H9 (cell line): Measurements from ENCODE around the gene SFMBT2. TPM values are rescaled to one million over a fixed set of nuclear protein-coding genes. Genes with fewer than 3 reads are reported as not detected.

Source experiments
- DNase-seq: peaks from one replicate; pipeline ENCODE4 v3.0.0-alpha.2; 2017
- H2AFZ ChIP-seq: one replicate; pipeline ENCODE4 v1.6.1; 2013; ENCODE audit warnings: mild to moderate bottlenecking, low read length, control low read depth, moderate library complexity
- H2AK5ac ChIP-seq: 2 replicates; pipeline ENCODE4 v1.6.1; 2013; ENCODE audit warnings: low read length, control low read depth, mixed read lengths; ENCODE audit not compliant: insufficient read length
- H2BK120ac ChIP-seq: one replicate; pipeline ENCODE4 v1.6.1; 2013; ENCODE audit warnings: low read depth, mild to moderate bottlenecking, low read length, control low read depth, inconsistent platforms; ENCODE audit not compliant: poor library complexity, severe bottlenecking
- H2BK12ac ChIP-seq: 2 replicates; pipeline ENCODE4 v1.6.1; 2013; ENCODE audit warnings: low read length, control low read depth, mixed read lengths, low read depth; ENCODE audit not compliant: insufficient read length
- H2BK15ac ChIP-seq: 2 replicates; pipeline ENCODE4 v1.6.1; 2013; ENCODE audit warnings: low read depth, low read length, control low read depth
- H2BK20ac ChIP-seq: one replicate; pipeline ENCODE4 v1.6.1; 2013; ENCODE audit warnings: low read depth, mild to moderate bottlenecking, low read length, control low read depth, inconsistent platforms; ENCODE audit not compliant: poor library complexity, severe bottlenecking
- H2BK5ac ChIP-seq: 2 replicates; pipeline ENCODE4 v1.6.1; 2013; ENCODE audit warnings: low read length, control low read depth, mixed read lengths; ENCODE audit not compliant: insufficient read length
- H3K14ac ChIP-seq: 2 replicates; pipeline ENCODE4 v1.6.1; 2013; ENCODE audit warnings: low read length, control low read depth; ENCODE audit not compliant: insufficient read depth
- H3K18ac ChIP-seq: 2 replicates; pipeline ENCODE4 v1.6.1; 2013; ENCODE audit warnings: low read depth, mild to moderate bottlenecking, mixed read lengths, low read length, control low read depth; ENCODE audit not compliant: insufficient read length
- H3K23ac ChIP-seq: 2 replicates; pipeline ENCODE4 v1.6.1; 2013; ENCODE audit warnings: low read length, control low read depth, mixed read lengths, low read depth; ENCODE audit not compliant: insufficient read length
- H3K23me2 ChIP-seq: 2 replicates; pipeline ENCODE4 v1.6.1; 2013; ENCODE audit warnings: low read depth, mild to moderate bottlenecking, mixed read lengths, low read length, control low read depth; ENCODE audit not compliant: insufficient read length, poor library complexity, severe bottlenecking
- H3K27ac ChIP-seq: 2 replicates; pipeline ENCODE4 v1.5.1; 2013; ENCODE audit warnings: low read length, control low read depth, mixed read lengths, low read depth; ENCODE audit not compliant: insufficient read length
- H3K27me3 ChIP-seq: 2 replicates; pipeline ENCODE4 v1.6.1; 2013; ENCODE audit warnings: low read length, control low read depth, inconsistent platforms; ENCODE audit not compliant: insufficient read depth
- H3K4ac ChIP-seq: 2 replicates; pipeline ENCODE4 v1.6.1; 2013; ENCODE audit warnings: low read depth, mild to moderate bottlenecking, control low read depth, inconsistent platforms, low read length, moderate library complexity
- H3K4me1 ChIP-seq: 2 replicates; pipeline ENCODE4 v1.6.1; 2013; ENCODE audit warnings: low read length, control low read depth, inconsistent platforms; ENCODE audit not compliant: insufficient read depth
- H3K4me2 ChIP-seq: 2 replicates; pipeline ENCODE4 v1.6.1; 2013; ENCODE audit warnings: low read length, control low read depth, mixed read lengths; ENCODE audit not compliant: insufficient read length, insufficient read depth
- H3K56ac ChIP-seq: 2 replicates; pipeline ENCODE4 v1.6.1; 2013; ENCODE audit warnings: low read depth, mild to moderate bottlenecking, mixed read lengths, low read length, control low read depth; ENCODE audit not compliant: insufficient read length
- H3K79me1 ChIP-seq: 2 replicates; pipeline ENCODE4 v1.6.1; 2013; ENCODE audit warnings: low read depth, mild to moderate bottlenecking, moderate library complexity, low read length, control low read depth, inconsistent platforms; ENCODE audit not compliant: insufficient read depth, poor library complexity, severe bottlenecking
- H3K79me2 ChIP-seq: 2 replicates; pipeline ENCODE4 v1.6.1; 2013; ENCODE audit warnings: low read length, control low read depth, inconsistent platforms; ENCODE audit not compliant: insufficient read depth
- H3K9ac ChIP-seq: 2 replicates; pipeline ENCODE4 v1.6.1; 2013; ENCODE audit warnings: low read length, control low read depth, mixed read lengths; ENCODE audit not compliant: insufficient read length; ENCODE audit errors: extremely low read depth
- H3K9me3 ChIP-seq: one replicate; pipeline ENCODE4 v1.6.1; 2013; ENCODE audit warnings: low read depth, low read length, inconsistent platforms; ENCODE audit not compliant: control insufficient read depth
- H3T11ph ChIP-seq: one replicate; pipeline ENCODE4 v1.6.1; 2013; ENCODE audit warnings: mild to moderate bottlenecking, low read length, control low read depth, inconsistent platforms
- H4K20me1 ChIP-seq: one replicate; pipeline ENCODE4 v1.6.1; 2013; ENCODE audit not compliant: control insufficient read depth, insufficient read length, insufficient read depth
- H4K5ac ChIP-seq: 2 replicates; pipeline ENCODE4 v1.6.1; 2013; ENCODE audit warnings: low read depth, mild to moderate bottlenecking, mixed read lengths, low read length, control low read depth; ENCODE audit not compliant: insufficient read length
- H4K8ac ChIP-seq: replicated peaks from 2 replicates; pipeline ENCODE4 v1.6.1; 2013; ENCODE audit warnings: low read length, control low read depth, mixed read lengths, low read depth; ENCODE audit not compliant: insufficient read length
- H4K91ac ChIP-seq: 2 replicates; pipeline ENCODE4 v1.6.1; 2013; ENCODE audit warnings: low read depth, mild to moderate bottlenecking, moderate library complexity, mixed read lengths, low read length, control low read depth; ENCODE audit not compliant: insufficient read length
- H3K27ac Mint-ChIP-seq, 3 experiments: 2 replicates in 2 of 3; 3 replicates in 1 of 3; pipeline ENCODE4 v1.8.0; 2020 to 2021; ENCODE audit warnings: mixed read lengths in 3 of 3, mild to moderate bottlenecking in 1 of 3, moderate library complexity in 1 of 3
- H3K27me3 Mint-ChIP-seq: 2 replicates; pipeline ENCODE4 v1.8.0; 2021; ENCODE audit warnings: low read depth, mild to moderate bottlenecking, moderate library complexity, mixed read lengths
- H3K36me3 Mint-ChIP-seq, 3 experiments: 2 replicates in 2 of 3; 3 replicates in 1 of 3; pipeline ENCODE4 v1.8.0; 2020 to 2021; ENCODE audit warnings: low read depth in 3 of 3, mixed read lengths in 3 of 3; ENCODE audit not compliant: insufficient read depth in 1 of 3
- H3K4me1 Mint-ChIP-seq, 2 experiments: 2 replicates each; pipeline ENCODE4 v1.8.0; 2020; ENCODE audit warnings: mixed read lengths in 2 of 2
- H3K4me3 Mint-ChIP-seq, 2 experiments: 2 replicates in 1 of 2; 3 replicates in 1 of 2; pipeline ENCODE4 v1.8.0; 2020 to 2021; ENCODE audit warnings: mild to moderate bottlenecking in 2 of 2, mixed read lengths in 2 of 2, moderate library complexity in 1 of 2
- H3K9me3 Mint-ChIP-seq, 2 experiments: 2 replicates in 1 of 2; 3 replicates in 1 of 2; pipeline ENCODE4 v1.8.0; 2020; ENCODE audit warnings: mild to moderate bottlenecking in 2 of 2, mixed read lengths in 2 of 2, moderate library complexity in 1 of 2
- WGBS: extraction: QIAGEN DNeasy Blood & Tissue Kit; methylation state at CpG from one replicate; pipeline ENCODE4 v1.1.7; 2013; ENCODE audit warnings: missing lambda C conversion rate, low lambda C conversion rate, mixed read lengths; ENCODE audit not compliant: insufficient read length; ENCODE audit errors: extremely low coverage; 5-methylcytosine and 5-hydroxymethylcytosine counted together
- total RNA-seq: library from RNA; stranded (reverse); gene quantifications from 2 replicates; pipeline ENCODE4 v1.2.1, GENCODE V29; 2021
- TF ChIP-seq, protein P1 (sequence below): fragments of 200-600 bp; sonication (generic); conservative IDR thresholded peaks from 3 replicates; pipeline ENCODE4 v1.8.0; 2021; ENCODE audit warnings: antibody characterized with exemption, mild to moderate bottlenecking

Gene SFMBT2
- total RNA-seq, 1 experiment from 2014 or later = 5.3 TPM

GRCh38 chr10:7260912-7261311 lies 149.9 kb downstream of the SFMBT2 start:
- Histone ChIP-seq H2BK20ac (no peak overlapping the region), H3K4me1 (no peaks in the 10 kb centered on the region), H4K5ac (no peak overlapping the region), H3K9ac (no peak overlapping the region), H3K56ac (no peak overlapping the region), H2AK5ac (no peak overlapping the region), H3K23ac (no peak overlapping the region), H3K4me2 (no peak overlapping the region), H2BK120ac (no peak overlapping the region), H2AFZ (no peak overlapping the region), H2BK15ac (no peak overlapping the region), H3K4ac (no peak overlapping the region), H2BK12ac (no peak overlapping the region), H3K27ac (no peak overlapping the region), H3K79me1 (no peaks in the 10 kb centered on the region), H4K91ac (no peak overlapping the region), H3K27me3 (no peaks in the 10 kb centered on the region), H3T11ph (no peak overlapping the region), H4K8ac (no peak overlapping the region), H3K9me3 (no peaks in the 10 kb centered on the region), H3K79me2 (no peaks in the 10 kb centered on the region), H2BK5ac (no peak overlapping the region), H4K20me1 (no peaks in the 10 kb centered on the region), H3K23me2 (no peaks in the 10 kb centered on the region), H3K14ac (no peak overlapping the region), H3K18ac (no peak overlapping the region)
- Mint-ChIP-seq H3K4me1 (peaks cover 2 to 3% of the 10 kb centered on the region in 2 experiments; a peak in 3 of 4 replicates), H3K27ac (no peak overlapping the region), H3K36me3 (peaks cover 0 to 3% (median 0%) of the 10 kb centered on the region in 3 experiments; a peak in 1 of 7 replicates), H3K27me3 (no peaks in the 10 kb centered on the region), H3K4me3 (no peak overlapping the region), H3K9me3 (no peaks in the 10 kb centered on the region)
- no peak for DNase-seq
- no CpG with 5 or more reads among the region's 8 CpGs for WGBS
- TF ChIP-seq, protein P1, sequence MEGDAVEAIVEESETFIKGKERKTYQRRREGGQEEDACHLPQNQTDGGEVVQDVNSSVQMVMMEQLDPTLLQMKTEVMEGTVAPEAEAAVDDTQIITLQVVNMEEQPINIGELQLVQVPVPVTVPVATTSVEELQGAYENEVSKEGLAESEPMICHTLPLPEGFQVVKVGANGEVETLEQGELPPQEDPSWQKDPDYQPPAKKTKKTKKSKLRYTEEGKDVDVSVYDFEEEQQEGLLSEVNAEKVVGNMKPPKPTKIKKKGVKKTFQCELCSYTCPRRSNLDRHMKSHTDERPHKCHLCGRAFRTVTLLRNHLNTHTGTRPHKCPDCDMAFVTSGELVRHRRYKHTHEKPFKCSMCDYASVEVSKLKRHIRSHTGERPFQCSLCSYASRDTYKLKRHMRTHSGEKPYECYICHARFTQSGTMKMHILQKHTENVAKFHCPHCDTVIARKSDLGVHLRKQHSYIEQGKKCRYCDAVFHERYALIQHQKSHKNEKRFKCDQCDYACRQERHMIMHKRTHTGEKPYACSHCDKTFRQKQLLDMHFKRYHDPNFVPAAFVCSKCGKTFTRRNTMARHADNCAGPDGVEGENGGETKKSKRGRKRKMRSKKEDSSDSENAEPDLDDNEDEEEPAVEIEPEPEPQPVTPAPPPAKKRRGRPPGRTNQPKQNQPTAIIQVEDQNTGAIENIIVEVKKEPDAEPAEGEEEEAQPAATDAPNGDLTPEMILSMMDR = no peak
